HG03095 (cell line): ENCODE measurements around the gene PXDC1.
"Not testable (repeated sequence)": the region's sequence is repeated elsewhere in the genome, so short reads cannot be mapped to it uniquely, and the experiment has no call there.

Experiments used
- ATAC-seq: cut with Tn5 transposase; IDR thresholded peaks from one replicate; pipeline ENCODE4 v1.9.1; 2021; ENCODE audit warnings: moderate library complexity; ENCODE audit not compliant: unreplicated experiment

PXDC1 gene

DNA sequence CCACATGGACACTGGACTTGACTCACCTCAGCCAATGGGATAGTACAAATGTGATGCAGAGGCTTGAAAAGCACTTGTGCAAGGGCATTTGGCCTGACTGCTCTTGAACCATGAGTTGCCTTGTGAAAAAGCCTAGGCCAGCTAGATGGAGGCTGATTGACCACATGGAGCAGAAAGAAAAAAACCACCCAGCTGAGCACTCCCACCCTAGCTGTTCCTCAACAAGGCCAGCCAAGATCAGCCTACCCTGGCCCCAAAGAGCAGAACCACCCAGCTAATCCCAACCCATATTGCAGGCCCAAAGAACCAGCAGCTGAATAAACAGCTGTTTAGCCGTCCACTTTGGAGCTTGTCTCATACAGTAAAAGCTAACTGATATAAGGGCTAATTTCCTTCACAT is 36.7 kb downstream of the PXDC1 start:
- ATAC-seq = no peak

- ATAC-seq = no peak
Measured at GRCh38 chr6:3714111-3714510, 37.4 kb downstream of the PXDC1 start.

- ATAC-seq = no peak
Measured at GRCh38 chr6:3712827-3713665, 38.5 kb downstream of the PXDC1 start.

DNA sequence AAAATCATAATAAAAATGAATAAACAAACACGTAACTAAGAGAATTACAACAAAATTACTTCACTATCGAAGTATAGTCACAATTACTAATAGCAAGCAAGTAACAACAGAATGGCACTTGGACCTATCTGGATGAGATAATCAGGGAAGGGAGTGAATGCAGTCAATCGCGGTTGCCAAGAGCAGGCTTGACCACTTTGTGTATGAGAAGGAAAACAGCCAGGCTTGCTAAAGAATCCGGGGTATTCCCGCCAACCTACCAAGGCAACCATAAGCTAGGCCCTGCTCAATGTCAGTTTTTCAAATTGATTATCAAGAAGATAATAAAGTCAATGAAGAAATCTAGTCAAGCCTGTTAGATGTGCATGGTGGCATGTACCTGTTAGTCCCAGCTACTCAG is 39.7 kb downstream of the PXDC1 start:
- ATAC-seq = no peak

- no peak for ATAC-seq
Measured at GRCh38 chr6:3710403-3710802, 41.1 kb downstream of the PXDC1 start.

DNA sequence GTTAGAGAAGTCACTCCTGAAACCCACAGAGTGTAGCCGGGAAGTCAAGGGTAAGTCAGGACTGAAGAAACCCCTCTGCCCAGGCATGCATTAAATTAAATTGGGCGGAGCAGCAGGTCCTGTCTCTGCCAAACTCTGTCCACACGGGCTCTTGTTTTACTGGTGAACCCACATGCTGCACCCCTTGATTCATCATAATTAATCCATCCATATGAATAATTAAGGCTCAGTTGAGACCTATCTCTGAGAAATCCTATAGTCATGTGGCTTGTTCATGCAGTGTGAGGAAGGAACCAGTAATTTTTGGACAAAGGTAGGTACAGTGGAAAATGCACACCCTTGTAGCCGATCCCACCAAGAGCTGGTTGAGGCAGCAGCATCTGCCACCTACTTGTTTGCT is 43.0 kb downstream of the PXDC1 start:
- no peak for ATAC-seq

- no peak for ATAC-seq
Measured at GRCh38 chr6:3707751-3708412, 43.6 kb downstream of the PXDC1 start.

DNA sequence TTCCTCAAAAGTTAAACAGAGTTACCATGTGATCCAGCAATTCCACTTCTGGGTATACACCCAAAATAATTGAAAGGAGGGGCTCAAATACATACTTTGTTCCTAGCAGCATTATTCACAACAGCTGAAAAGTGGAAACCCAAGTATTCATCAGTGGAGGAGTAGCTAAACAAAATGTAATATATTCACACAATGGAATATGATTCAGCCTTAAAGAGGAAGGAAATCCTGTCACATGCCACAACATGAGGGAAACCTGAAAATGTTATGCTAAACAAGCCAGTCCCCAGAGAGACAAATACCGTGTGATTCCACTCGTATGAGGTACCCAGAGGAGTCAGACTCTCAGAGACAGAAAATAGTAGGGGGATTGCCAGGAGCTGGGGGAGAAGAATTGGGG is 44.5 kb downstream of the PXDC1 start:
- ATAC-seq = no peak

- no peak for ATAC-seq
Measured at GRCh38 chr6:3706547-3706946, 45.0 kb downstream of the PXDC1 start.

DNA sequence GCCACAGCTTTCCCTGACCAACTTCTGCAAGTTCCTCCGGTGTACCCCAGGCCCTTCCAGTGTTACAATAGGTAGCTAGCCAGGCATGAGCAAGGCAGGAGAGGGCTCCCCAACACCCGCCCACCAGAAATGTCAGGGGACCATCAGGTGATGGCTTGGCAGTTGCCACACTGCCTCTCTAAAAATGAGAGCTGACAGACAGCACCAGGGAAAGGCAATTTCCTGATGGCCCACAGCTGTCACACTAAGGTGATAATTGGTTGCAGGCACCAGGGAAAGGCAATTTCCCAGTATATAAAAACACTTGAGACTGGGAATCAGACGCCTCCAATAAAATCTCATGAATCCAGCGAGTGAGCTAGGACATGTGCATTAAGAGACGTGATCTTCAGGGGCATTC is 49.9 kb downstream of the PXDC1 start:
- ATAC-seq = no peak

DNA sequence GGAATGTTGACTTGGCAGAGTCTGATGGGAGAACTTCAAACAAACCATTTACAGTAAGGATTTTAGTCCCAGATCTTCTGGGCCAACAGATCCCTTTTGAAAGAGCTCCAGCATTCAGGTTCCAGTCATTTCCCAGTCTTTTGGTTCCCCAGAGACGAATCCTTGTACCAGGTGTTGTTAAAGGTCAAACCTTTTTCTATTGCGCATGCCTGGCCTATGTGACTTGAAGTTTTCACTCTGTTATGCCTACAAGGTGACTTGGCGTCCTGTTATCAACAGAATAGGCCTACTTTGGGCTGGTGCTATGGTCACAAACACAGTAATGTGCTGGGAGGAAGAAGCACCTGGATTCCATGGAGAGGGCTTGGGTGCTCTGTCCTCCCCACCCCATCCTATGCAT is 52.3 kb downstream of the PXDC1 start:
- ATAC-seq = no peak

DNA sequence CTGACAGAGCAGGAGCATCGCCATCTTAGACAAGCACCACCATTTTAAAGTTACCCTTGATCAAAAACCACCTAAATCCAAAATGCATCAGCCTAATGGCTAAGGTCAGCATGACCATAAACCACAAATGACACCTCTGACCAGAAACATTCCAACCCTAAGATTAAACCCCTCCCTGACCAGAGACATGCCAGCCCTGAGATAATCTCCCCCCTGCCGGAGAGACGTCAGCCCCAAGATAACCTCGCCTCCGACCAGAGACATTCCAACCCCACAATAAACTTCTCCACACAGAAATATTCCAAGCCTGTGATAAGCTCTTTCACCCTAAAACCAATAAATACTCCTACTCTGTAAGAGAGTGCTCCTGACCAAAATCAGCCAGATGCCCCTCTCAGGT is 53.5 kb downstream of the PXDC1 start:
- no peak for ATAC-seq

GRCh38 chr6:3697609-3698008 is 53.9 kb downstream of the PXDC1 start:
- ATAC-seq = no peak

GRCh38 chr6:3696525-3697088 is 54.9 kb downstream of the PXDC1 start:
- no peak for ATAC-seq

DNA sequence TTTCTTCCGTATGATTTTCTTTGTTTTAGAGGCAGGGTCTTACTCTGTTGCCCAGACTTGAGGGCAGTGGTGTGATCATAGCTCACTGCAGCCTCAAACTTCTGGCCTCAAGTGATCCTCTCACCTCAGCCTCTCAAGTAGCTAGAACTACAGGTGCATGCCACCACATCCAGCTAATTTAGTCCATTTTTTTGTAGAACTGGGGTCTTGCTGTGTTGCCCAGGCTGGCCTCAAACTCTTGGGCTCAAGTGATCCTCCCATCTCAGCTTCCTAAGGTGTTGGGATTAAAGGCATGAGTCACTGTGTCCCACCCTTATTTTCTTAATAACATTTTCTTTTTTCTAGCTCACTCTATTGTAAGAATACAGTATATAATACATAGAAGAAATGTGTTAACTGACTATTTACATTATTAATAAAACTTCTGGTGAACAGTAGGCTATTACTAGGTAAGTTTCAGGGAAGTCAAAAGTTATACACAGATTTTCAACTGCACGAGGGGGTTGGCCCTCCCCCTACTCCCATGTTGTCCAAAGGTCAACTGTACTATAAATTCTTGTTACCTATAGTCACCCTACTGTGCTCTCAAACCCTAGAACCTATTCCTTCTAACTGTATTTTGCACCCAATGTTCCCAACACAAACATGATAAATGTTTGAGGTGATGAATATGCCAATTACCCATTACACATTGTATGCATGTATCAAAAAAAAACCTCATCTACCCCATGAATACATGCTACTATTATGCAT is 56.3 kb downstream of the PXDC1 start:
- no peak for ATAC-seq

- ATAC-seq = no peak
Measured at GRCh38 chr6:3693831-3694230, 57.7 kb downstream of the PXDC1 start.

- ATAC-seq = no peak
Measured at GRCh38 chr6:3690506-3690905, 61.0 kb downstream of the PXDC1 start.

DNA sequence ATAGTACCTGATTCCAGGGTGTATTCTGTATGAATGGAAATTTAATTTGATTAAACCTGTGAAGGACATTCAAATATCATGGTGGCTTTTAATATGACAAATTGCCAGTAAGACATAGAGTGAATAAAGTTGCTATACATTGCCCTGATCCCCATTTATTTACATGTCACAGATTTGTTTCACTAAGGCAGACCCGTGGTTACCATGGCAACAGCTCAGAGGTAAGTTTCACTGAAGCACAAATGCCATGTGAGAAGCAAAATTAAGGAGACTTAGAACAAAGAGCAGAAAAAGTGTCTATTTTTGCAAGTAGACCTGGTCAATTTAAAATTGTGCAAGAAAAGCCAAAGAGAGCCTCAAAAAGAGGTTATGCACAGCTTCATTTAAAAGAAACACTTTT is 63.7 kb downstream of the PXDC1 start:
- no peak for ATAC-seq

DNA sequence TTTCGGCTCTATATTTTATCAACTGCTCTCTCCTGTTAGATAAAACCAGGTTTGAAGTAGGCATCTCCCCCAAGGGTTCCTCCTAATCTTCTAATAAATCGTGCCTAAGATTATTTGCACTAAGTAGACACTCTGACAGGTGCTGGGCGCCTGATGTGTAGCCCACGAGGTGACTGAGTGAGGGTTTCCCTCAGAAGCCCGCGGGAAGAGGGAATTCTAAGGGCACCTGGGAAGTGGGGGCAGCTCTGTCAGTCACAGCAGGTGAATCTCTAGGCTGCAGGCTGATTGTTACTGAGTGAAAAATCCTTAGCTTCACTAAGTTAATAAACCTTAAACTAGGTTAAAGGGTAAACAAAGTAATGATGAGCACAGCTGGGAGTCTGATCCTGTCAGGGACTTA is 68.2 kb downstream of the PXDC1 start:
- no peak for ATAC-seq

- ATAC-seq = no peak
Measured at GRCh38 chr6:3678946-3679345, 72.6 kb downstream of the PXDC1 start.

GRCh38 chr6:3677751-3678150 is 73.8 kb downstream of the PXDC1 start:
- ATAC-seq = not testable (repeated sequence)

DNA sequence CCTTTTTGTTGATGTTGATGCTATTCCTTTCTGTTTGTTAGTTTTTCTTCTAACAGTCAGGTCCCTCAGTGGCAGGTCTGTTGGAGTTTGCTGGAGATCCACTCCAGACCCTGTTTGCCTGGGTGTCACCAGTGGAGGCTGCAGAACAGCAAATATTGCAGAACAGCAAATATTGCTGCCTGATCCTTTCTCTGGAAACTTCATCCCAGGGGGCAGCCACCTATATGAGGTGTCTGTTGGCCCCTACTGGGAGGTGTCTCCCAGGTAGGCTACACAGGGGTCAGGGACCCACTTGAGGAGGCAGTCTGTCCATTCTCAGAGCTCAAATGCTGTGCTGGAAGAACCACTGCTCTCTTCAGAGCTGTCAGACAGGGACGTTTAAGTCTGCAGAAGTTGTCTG is 74.2 kb downstream of the PXDC1 start:
- ATAC-seq = not testable (repeated sequence)
